SJSA1 (cell line): ENCODE results near the gene MX1. TPM values are rescaled to one million over a fixed set of nuclear protein-coding genes. Genes with fewer than 3 reads are reported as not detected.

Experiments used
- DNase-seq, 2 experiments: peaks; one replicate each; pipeline ENCODE4 v3.0.0-alpha.2; 2015 to 2020; ENCODE audit warnings: low spot score in 2 of 2, low read depth in 1 of 2
- H3K27ac ChIP-seq: fragments of 250-450 bp; sonication (Bioruptor Pico); 2 replicates; pipeline ENCODE4 v1.5.1; 2020; ENCODE audit warnings: mild to moderate bottlenecking, moderate library complexity
- H3K27me3 ChIP-seq: fragments of 250-450 bp; sonication (Bioruptor Pico); replicated peaks from 2 replicates; pipeline ENCODE4 v1.5.1; 2020; ENCODE audit warnings: mild to moderate bottlenecking, moderate library complexity
- H3K36me3 ChIP-seq: fragments of 250-450 bp; sonication (Bioruptor Pico); 2 replicates; pipeline ENCODE4 v1.5.1; 2020; ENCODE audit warnings: mild to moderate bottlenecking
- H3K4me1 ChIP-seq: fragments of 250-450 bp; sonication (Bioruptor Pico); replicated peaks from 2 replicates; pipeline ENCODE4 v1.6.1; 2021; ENCODE audit warnings: mild to moderate bottlenecking
- H3K4me3 ChIP-seq: fragments of 250-450 bp; sonication (Bioruptor Pico); 2 replicates; pipeline ENCODE4 v1.5.1; 2020; ENCODE audit warnings: mild to moderate bottlenecking
- H3K9me3 ChIP-seq: fragments of 250-450 bp; sonication (Bioruptor Pico); replicated peaks from 2 replicates; pipeline ENCODE4 v1.5.1; 2020; ENCODE audit warnings: mild to moderate bottlenecking
- total RNA-seq: library from RNA; depleted of rRNA; stranded (reverse); fragments of >200 nt; shearing (Covaris generic); gene quantifications from 2 replicates; pipeline ENCODE4 v1.2.3, GENCODE V29; 2014

Gene MX1
- total RNA-seq, 1 experiment from 2014 or later: 6.6 TPM

DNA sequence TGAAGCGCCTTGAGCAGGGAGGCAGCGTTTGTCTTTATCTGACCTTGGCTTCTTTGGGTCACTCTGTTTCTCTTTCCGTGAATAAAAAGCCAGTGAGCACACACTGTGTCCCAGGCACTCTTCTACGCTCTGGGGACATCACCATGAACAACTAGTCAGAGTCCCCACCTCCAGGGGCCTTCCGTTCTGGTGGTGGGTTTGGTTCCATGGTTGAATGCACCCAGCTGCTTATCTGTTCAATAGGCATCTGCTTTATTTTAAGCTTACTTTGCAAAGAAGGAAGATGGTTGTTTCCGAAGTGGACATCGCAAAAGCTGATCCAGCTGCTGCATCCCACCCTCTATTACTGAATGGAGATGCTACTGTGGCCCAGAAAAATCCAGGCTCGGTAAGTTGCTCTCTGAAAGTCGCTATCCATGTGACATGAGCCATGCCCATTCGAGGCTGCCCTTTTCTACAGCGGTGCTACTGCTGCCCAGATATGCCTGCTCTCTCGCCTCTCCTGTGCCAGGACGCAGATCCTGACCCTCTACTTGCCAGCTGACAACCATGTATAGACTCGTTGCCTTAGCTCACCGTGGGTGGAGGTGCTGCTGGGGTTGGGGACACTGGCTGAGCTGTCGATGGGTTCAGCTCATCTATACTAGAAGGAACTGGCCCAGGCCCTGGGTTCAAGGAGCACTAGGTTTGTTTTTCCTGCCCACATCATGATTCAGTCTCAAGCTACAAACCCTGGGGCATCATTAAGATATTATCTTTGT is 5.9 kb downstream of the MX1 start:
- no peak for DNase-seq

DNA sequence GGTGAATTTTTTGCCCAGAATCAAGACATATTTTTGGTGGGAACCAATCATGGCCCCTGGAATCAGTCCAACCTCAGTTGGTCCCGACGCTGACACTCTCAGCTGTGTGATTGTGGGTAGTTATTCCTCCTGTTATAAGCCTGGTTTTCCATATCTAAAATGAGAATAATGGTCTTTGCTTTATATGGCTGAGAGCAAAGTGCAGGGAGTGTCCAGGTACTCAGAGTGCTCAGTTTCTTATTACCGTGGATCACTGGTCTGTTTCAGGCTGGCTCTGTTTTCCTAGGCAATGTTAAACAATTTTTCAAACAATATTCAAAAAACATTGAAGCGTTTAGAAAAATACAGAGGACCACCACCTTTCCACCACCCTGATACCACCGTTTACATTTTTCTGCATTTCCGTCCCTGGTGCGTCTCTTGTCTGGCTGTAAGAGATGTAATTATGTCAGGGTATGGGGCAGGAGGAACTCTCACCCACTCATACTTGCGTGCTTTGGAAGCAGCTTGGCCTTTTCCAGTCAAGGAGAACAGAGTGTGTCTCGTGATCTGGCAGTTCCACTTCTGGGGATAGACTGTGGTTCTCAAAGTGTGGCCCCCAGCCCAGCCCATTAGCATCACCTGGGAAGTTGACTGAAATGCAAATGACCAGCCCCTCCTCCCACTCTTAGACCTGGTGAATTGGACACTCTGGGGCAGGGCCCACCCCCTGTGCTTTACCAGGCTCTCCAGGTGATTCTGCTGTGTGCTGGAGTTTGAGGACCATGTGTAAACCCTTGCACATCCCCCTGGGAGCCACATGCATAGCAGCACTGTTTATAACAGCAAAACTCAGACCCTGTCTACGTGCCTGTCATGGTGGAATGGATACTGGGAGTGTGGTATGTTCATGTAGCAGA is 6.8 kb downstream of the MX1 start:
- 0 out of 2 replicates have a peak, but pooled peaks cover 4% of the 10 kb centered on the region for H3K9me3 ChIP-seq
- no peak for DNase-seq
- no peak overlapping the region for H3K27ac ChIP-seq
- H3K27me3 ChIP-seq: no peaks in the 10 kb centered on the region
- H3K4me3 ChIP-seq: no peak overlapping the region
- H3K36me3 ChIP-seq: no peaks in the 10 kb centered on the region
- H3K4me1 ChIP-seq: no peaks in the 10 kb centered on the region

More for the DNA sequence above, 5.9 kb downstream of the MX1 start:
- Histone ChIP-seq H3K9me3 (0 out of 2 replicates have a peak, but pooled peaks cover 4% of the 10 kb centered on the region), H3K27ac (no peak overlapping the region), H3K36me3 (no peaks in the 10 kb centered on the region), H3K27me3 (no peaks in the 10 kb centered on the region), H3K4me1 (no peaks in the 10 kb centered on the region), H3K4me3 (no peak overlapping the region)

DNA sequence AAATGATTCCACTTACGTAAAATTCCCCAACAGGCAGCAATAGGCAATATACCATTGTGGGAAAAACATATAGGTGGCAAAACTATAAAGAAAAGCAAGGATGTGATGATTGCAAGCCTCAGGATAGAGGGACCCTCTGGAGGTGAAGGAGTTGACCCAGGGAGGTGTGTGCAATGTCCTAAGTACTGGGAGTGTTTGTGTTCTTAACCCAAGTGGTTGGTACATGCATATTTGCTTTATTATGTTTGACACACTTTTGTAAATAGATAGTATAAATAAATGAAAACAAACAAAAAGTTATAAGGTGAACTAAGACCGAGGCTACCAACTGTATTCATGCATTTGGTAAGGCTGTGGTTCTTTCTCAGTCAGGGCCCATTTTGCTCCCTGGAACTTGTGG is 7.5 kb downstream of the MX1 start:
- Histone ChIP-seq H3K9me3 (0 out of 2 replicates have a peak, but pooled peaks cover 4% of the 10 kb centered on the region), H3K27me3 (no peaks in the 10 kb centered on the region), H3K4me3 (no peak overlapping the region), H3K27ac (no peak overlapping the region), H3K36me3 (no peaks in the 10 kb centered on the region), H3K4me1 (no peaks in the 10 kb centered on the region)
- DNase-seq: no peak

DNA sequence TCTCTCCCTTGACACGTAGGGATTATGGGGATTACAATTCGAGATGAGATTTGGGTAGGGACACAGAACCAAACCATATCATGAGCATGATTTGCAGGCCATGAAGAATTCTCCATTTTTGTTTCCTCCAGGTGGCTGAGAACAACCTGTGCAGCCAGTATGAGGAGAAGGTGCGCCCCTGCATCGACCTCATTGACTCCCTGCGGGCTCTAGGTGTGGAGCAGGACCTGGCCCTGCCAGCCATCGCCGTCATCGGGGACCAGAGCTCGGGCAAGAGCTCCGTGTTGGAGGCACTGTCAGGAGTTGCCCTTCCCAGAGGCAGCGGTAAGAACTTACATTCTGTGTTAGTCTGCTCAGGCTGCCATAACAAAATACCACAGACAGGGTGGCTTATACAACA is 9.7 kb downstream of the MX1 start:
- DNase-seq: no peak
- 0 out of 2 replicates have a peak, but pooled peaks cover 4% of the 10 kb centered on the region for H3K9me3 ChIP-seq
- no peaks in the 10 kb centered on the region for H3K27me3 ChIP-seq
- H3K4me3 ChIP-seq: no peak overlapping the region
- H3K27ac ChIP-seq: no peak overlapping the region
- no peaks in the 10 kb centered on the region for H3K4me1 ChIP-seq
- H3K36me3 ChIP-seq: no peaks in the 10 kb centered on the region

DNA sequence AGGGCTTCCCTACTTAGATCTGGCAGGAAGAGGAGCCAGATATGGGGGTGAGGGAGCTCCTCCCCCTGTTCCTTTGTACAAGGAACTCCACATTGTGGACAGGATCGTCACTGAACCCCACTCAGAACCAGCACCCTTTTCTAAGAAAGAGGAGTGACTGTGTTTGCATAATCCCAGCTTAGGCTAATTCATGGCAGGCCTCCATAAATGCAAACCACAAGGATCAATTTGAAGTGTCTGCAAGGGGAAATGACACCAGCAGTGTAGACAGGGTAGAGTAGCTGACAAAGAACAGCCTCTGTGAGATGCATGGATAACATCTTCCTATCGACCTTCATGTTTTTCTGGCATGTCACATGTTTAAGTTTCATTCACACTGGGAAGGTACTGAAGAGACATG is 11.7 kb downstream of the MX1 start:
- H3K27me3 ChIP-seq: no peaks in the 10 kb centered on the region
- no peak overlapping the region for H3K27ac ChIP-seq
- no peak overlapping the region for H3K4me3 ChIP-seq
- no peak for DNase-seq
- H3K9me3 ChIP-seq: 0 out of 2 replicates have a peak, but pooled peaks cover 4% of the 10 kb centered on the region
- no peaks in the 10 kb centered on the region for H3K4me1 ChIP-seq
- H3K36me3 ChIP-seq: no peaks in the 10 kb centered on the region; the same call in 1 of the 2 replicates

DNA sequence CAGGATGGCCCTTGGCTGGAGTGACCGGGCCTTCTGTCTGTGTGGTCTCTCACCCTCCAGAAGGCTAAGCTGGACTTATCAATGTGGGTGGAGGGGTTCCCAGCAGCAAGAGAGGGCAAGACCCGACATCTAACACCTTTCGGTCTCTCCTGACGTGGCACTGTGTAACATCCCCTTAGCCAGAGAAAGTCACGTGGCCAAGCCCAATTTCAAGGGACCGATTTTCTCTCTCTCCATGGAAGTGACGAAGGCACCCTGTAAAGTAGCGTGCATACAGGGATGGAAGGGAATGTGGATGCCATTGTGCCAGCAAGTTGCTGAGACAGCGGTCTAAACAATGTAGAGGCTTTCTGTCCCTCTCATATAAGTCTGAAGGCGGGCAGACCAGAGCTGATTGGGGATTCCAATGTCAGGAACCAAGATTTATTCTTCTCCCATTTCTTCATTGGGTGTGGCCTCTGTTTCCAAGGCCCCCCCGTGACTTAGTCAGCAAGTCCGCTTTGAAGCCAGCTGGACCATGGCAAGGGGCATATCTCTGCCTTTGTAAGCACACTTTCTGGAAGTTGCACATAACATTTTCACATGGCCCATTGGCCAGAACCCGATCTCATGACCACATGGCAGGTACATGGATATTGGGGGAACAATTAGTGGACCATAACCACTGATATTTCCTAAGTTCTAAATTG is 12.5 kb downstream of the MX1 start:
- Histone ChIP-seq H3K4me1 (no peaks in the 10 kb centered on the region), H3K9me3 (0 out of 2 replicates have a peak, but pooled peaks cover 4% of the 10 kb centered on the region), H3K27me3 (no peaks in the 10 kb centered on the region), H3K36me3 (no peaks in the 10 kb centered on the region; the same call in 1 of the 2 replicates), H3K27ac (no peak overlapping the region), H3K4me3 (no peak overlapping the region)
- peak in 1 of 2 experiments; percentile 31 for DNase-seq

DNA sequence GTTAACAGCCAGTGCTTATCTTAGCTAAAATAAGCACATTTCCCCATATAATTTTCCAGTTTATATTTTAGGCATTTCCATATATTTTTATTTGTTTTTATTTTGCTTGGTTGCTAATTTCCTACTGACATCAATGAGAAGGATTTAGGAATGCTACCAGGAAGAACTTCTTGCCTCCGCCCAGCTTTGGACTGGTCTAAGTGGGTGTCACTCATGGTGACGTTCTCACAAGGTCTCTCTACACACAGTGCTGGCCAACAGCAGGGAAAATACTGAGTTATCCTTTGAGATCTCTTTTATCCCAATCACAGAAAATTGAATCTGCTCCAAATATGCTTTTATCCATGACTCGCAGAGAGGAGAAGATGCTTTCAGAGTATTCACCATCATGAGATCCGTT is 13.2 kb downstream of the MX1 start:
- Histone ChIP-seq H3K9me3 (0 out of 2 replicates have a peak, but pooled peaks cover 4% of the 10 kb centered on the region), H3K4me3 (no peak overlapping the region), H3K27ac (no peak overlapping the region), H3K36me3 (no peaks in the 10 kb centered on the region; the same call in 1 of the 2 replicates), H3K27me3 (no peaks in the 10 kb centered on the region), H3K4me1 (no peaks in the 10 kb centered on the region)
- DNase-seq: peak in 1 of 2 experiments; percentile 13

DNA sequence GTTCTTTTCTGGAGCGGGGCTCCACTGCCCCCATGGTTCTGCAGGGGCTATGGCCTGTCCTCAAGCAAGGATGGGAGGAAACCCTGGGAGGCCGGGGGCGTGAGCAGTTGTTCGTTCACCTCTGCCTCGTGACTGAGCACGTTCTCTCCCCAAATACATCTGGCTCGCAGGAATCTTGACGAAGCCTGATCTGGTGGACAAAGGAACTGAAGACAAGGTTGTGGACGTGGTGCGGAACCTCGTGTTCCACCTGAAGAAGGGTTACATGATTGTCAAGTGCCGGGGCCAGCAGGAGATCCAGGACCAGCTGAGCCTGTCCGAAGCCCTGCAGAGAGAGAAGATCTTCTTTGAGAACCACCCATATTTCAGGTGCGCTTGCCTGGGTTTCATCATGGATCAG is 15.5 kb downstream of the MX1 start:
- Histone ChIP-seq H3K27ac (no peak overlapping the region), H3K9me3 (no peaks in the 10 kb centered on the region), H3K36me3 (no peaks in the 10 kb centered on the region; the same call in 1 of the 2 replicates), H3K27me3 (no peaks in the 10 kb centered on the region), H3K4me1 (no peaks in the 10 kb centered on the region), H3K4me3 (no peak overlapping the region)
- DNase-seq: no peak

DNA sequence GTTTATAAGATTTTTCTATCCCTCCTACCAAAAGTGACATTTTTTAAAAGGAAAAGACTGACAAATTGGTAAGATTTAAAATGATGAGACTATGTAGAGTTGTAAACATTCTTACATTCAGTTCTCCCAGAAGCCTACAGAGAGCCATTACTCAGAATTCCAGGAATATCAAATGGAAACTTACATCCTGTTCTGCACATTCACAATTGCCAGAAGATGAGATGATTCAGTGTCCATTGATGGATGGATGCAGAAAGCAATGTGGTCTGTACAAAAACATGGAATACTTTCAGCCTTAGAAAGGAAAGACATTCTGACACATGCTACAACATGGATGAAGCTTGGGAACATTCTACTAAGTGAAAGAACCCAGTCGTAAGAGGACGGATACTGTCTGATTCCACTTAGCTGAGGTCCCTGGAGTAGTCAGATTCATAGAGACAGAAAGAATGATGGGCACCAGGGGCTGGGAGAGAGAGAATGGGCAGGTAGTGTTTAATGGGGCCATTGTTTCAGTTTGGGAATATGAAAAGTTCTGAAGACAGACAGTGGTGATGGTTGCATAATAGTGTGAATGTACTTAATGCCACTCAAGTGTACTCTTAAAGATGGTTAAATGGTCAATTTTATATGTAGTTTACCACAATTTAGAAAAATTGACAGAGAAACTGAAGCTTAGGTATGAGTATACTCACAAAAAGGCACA is 16.6 kb downstream of the MX1 start:
- Histone ChIP-seq H3K27me3 (no peaks in the 10 kb centered on the region), H3K4me3 (no peak overlapping the region), H3K9me3 (no peaks in the 10 kb centered on the region), H3K4me1 (no peaks in the 10 kb centered on the region), H3K27ac (no peak overlapping the region), H3K36me3 (no peaks in the 10 kb centered on the region; the same call in 1 of the 2 replicates)
- no peak for DNase-seq

DNA sequence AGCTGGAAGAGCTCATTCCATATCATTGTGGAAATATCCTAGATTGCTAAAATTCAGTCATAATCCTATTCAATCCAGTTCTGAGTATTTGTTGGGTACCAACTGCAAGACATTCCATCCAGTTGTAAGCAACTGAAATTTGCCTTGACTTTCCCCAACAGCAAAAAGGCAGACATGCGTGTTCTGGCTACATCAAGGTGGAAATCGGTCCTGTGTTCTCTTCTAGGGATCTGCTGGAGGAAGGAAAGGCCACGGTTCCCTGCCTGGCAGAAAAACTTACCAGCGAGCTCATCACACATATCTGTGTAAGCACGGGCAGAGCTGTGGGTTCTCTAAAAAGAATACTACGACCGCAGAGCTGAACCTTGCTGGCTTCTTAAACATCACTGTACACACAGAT is 17.5 kb downstream of the MX1 start:
- H3K4me3 ChIP-seq: no peak overlapping the region
- no peaks in the 10 kb centered on the region for H3K27me3 ChIP-seq
- no peaks in the 10 kb centered on the region for H3K9me3 ChIP-seq
- DNase-seq: no peak
- no peaks in the 10 kb centered on the region; the same call in 1 of the 2 replicates for H3K36me3 ChIP-seq
- H3K27ac ChIP-seq: no peak overlapping the region
- H3K4me1 ChIP-seq: no peaks in the 10 kb centered on the region

DNA sequence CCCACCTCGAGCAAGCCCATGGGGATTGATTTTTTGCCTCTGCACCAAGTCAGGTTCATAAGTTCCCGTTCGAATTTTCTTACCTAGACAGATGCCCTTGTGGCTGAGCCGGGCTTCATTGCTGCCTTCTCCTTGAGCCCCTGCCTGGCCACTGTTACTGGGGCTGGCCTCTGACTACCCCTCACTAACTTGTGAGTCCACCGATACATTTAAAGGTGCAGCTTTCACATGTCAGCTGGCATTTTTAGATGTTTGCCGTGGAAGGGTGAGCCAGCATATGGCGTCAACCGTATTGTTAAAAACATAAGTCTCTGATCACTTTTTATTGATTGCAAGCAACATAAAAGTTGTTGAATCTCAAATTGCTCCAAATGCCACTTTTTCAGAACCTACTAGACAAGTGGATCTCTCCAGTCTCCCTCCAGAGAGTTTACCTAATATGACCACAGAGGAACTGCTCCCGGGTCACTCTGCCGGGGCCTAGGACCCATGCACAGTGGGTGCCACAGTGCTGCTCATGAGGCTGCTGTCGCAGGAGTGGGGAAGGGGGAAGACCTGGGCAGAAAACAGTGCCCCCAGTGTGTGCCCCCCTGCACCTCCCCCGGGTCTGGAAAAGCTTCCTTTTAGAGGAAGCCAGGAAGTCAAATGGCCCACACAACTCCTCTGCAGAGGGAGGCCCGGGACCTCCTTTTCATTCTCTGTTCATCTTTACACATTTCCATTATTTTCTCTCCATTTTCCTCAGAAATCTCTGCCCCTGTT is 18.8 kb downstream of the MX1 start:
- Histone ChIP-seq H3K27ac (no peak overlapping the region), H3K9me3 (no peaks in the 10 kb centered on the region), H3K27me3 (no peaks in the 10 kb centered on the region), H3K4me3 (no peak overlapping the region), H3K36me3 (no peaks in the 10 kb centered on the region; the same call in 1 of the 2 replicates), H3K4me1 (no peaks in the 10 kb centered on the region)
- DNase-seq: no peak

DNA sequence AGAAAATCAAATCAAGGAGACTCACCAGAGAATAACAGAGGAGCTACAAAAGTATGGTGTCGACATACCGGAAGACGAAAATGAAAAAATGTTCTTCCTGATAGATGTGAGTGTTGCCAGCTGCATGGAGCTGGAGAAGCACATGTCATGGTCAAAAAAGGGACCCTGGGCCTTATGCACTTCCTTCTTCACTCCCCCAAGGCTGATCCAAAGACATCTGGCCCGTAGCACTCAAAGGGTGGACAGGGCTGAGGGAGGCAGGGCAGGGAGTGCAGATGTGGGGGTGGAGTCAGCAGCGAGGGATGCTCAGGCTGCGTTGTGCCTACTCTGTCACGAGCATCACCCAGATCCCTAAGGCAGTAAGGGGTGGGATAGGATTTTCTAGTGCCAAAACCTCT is 19.4 kb downstream of the MX1 start:
- H3K9me3 ChIP-seq: no peaks in the 10 kb centered on the region
- no peaks in the 10 kb centered on the region; the same call in 1 of the 2 replicates for H3K27me3 ChIP-seq
- no peaks in the 10 kb centered on the region; the same call in 1 of the 2 replicates for H3K36me3 ChIP-seq
- no peak for DNase-seq
- no peaks in the 10 kb centered on the region for H3K4me1 ChIP-seq
- no peak overlapping the region for H3K27ac ChIP-seq
- no peak overlapping the region for H3K4me3 ChIP-seq
